ENCODE data around the gene KIF15.

DNA sequence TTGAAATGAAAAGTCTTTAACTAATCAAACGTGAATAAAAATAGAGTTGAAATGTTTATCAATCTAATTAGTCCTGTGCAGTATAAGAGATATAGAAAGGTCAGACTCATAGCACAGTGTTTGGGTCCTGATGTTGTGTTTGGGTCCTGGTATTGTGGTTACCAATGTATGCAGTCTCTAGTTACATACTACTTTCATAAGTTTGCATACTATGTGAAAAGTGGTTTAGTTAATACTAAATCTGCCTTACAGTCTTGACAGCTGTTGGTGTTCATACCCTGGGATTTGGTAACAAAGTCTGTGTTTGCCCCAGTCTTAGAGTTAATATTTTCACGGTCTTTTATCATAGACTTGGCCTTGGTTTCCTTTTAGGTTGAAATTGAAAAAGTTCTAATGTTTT is 41.7 kb downstream of the KIF15 start:
- TF ChIP-seq CBX3 (IDR thresholded peaks at IDR 0.05; ENCODE audit: low read depth), result no peak
- TF ChIP-seq, protein P1, sequence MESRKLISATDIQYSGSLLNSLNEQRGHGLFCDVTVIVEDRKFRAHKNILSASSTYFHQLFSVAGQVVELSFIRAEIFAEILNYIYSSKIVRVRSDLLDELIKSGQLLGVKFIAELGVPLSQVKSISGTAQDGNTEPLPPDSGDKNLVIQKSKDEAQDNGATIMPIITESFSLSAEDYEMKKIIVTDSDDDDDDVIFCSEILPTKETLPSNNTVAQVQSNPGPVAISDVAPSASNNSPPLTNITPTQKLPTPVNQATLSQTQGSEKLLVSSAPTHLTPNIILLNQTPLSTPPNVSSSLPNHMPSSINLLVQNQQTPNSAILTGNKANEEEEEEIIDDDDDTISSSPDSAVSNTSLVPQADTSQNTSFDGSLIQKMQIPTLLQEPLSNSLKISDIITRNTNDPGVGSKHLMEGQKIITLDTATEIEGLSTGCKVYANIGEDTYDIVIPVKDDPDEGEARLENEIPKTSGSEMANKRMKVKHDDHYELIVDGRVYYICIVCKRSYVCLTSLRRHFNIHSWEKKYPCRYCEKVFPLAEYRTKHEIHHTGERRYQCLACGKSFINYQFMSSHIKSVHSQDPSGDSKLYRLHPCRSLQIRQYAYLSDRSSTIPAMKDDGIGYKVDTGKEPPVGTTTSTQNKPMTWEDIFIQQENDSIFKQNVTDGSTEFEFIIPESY (IDR thresholded peaks at IDR 0.05; ENCODE audit: extremely low read depth, insufficient replicate concordance, low read length), result no peak
- TF ChIP-seq, protein P2, sequence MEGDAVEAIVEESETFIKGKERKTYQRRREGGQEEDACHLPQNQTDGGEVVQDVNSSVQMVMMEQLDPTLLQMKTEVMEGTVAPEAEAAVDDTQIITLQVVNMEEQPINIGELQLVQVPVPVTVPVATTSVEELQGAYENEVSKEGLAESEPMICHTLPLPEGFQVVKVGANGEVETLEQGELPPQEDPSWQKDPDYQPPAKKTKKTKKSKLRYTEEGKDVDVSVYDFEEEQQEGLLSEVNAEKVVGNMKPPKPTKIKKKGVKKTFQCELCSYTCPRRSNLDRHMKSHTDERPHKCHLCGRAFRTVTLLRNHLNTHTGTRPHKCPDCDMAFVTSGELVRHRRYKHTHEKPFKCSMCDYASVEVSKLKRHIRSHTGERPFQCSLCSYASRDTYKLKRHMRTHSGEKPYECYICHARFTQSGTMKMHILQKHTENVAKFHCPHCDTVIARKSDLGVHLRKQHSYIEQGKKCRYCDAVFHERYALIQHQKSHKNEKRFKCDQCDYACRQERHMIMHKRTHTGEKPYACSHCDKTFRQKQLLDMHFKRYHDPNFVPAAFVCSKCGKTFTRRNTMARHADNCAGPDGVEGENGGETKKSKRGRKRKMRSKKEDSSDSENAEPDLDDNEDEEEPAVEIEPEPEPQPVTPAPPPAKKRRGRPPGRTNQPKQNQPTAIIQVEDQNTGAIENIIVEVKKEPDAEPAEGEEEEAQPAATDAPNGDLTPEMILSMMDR (IDR thresholded peaks at IDR 0.05 in 2 of 3, conservative IDR thresholded peaks at IDR 0.05 in 1 of 3; ENCODE audit: borderline replicate concordance in 1 of 3, insufficient read depth in 1 of 3, low read depth in 2 of 3, low read length in 2 of 3), result no peak
- no peak for TF ChIP-seq POLR2A (IDR thresholded peaks at IDR 0.05; ENCODE audit: borderline replicate concordance, extremely low read depth, insufficient read depth, insufficient read length)
- TF ChIP-seq REST (IDR thresholded peaks at IDR 0.05; ENCODE audit: low read depth), result no peak
- no peak for TF ChIP-seq ZFX (IDR thresholded peaks at IDR 0.05)
